Fibroblast of lung (primary cell): ENCODE results near the gene SNRK. TPM values are rescaled to one million over a fixed set of nuclear protein-coding genes. Genes with fewer than 3 reads are reported as not detected.

Source experiments
- DNase-seq, 2 donors: peaks; one replicate each; pipeline versions ENCODE4 v3.0.0 to v3.0.0-alpha.2; 2010; ENCODE audit warnings: low read depth in 2 of 2
- H2AFZ ChIP-seq: 2 replicates; pipeline ENCODE4 v1.5.1; 2012; ENCODE audit warnings: low read length, control low read depth, inconsistent platforms
- H3K27ac ChIP-seq: 2 replicates; pipeline ENCODE4 v1.5.1; 2011; ENCODE audit warnings: low read length, control low read depth; ENCODE audit not compliant: insufficient read depth
- H3K27me3 ChIP-seq: 2 replicates; pipeline ENCODE4 v1.5.1; 2011; ENCODE audit warnings: mild to moderate bottlenecking, low read length; ENCODE audit not compliant: control insufficient read depth, insufficient read depth
- H3K36me3 ChIP-seq: 2 replicates; pipeline ENCODE4 v1.5.1; 2011; ENCODE audit warnings: low read length; ENCODE audit not compliant: control insufficient read depth, insufficient read depth
- H3K4me1 ChIP-seq: 2 replicates; pipeline ENCODE4 v1.5.1; 2011; ENCODE audit warnings: low read length; ENCODE audit not compliant: control insufficient read depth, insufficient read depth; ENCODE audit errors: extremely low read depth
- H3K4me2 ChIP-seq: 2 replicates; pipeline ENCODE4 v1.5.1; 2011; ENCODE audit warnings: low read length, control low read depth; ENCODE audit not compliant: insufficient read depth; ENCODE audit errors: extremely low read depth
- H3K4me3 ChIP-seq, 4 experiments: fragments of 200-600 bp in 1 of 4; sonication (generic) in 1 of 4; replicated peaks in 1 of 4; 2 replicates each; pipeline ENCODE4 v1.5.1; 2011 to 2016; ENCODE audit warnings: low read length in 4 of 4, low read depth in 3 of 4, mild to moderate bottlenecking in 3 of 4, control low read depth in 2 of 4, inconsistent platforms in 1 of 4, mixed read lengths in 1 of 4; ENCODE audit not compliant: insufficient read depth in 1 of 4; ENCODE audit errors: control extremely low read depth in 1 of 4
- H3K79me2 ChIP-seq: 2 replicates; pipeline ENCODE4 v1.5.1; 2012; ENCODE audit warnings: mild to moderate bottlenecking, low read length, inconsistent platforms; ENCODE audit not compliant: control insufficient read depth, insufficient read depth
- H3K9ac ChIP-seq: 2 replicates; pipeline ENCODE4 v1.5.1; 2011; ENCODE audit warnings: mild to moderate bottlenecking, low read length, control low read depth; ENCODE audit not compliant: insufficient read depth
- H3K9me3 ChIP-seq: 2 replicates; pipeline ENCODE4 v1.5.1; 2012; ENCODE audit warnings: low read depth, low read length; ENCODE audit not compliant: control insufficient read depth, insufficient read depth
- H4K20me1 ChIP-seq: 2 replicates; pipeline ENCODE4 v1.5.1; 2011; ENCODE audit warnings: low read length; ENCODE audit not compliant: control insufficient read depth, insufficient read depth; ENCODE audit errors: extremely low read depth
- EZH2 ChIP-seq: IDR thresholded peaks from 2 replicates; pipeline ENCODE4 v1.5.1; 2012; ENCODE audit warnings: low read length, control low read depth, mild to moderate bottlenecking; ENCODE audit errors: missing control alignments
- polyA plus RNA-seq, 2 donors: library from polyadenylated mRNA; depleted of rRNA in 1 of 2; stranded (reverse) in 1 of 2; unstranded in 1 of 2; fragments of >200 nt; gene quantifications; 2 replicates each; pipeline ENCODE4 v1.2.1, GENCODE V29; 2011 to 2012; ENCODE audit warnings: missing spikeins in 1 of 2
- total RNA-seq: library from RNA; depleted of rRNA; stranded (reverse); fragments of >200 nt; gene quantifications from 2 replicates; pipeline ENCODE4 v1.2.1, GENCODE V29; 2014
- TF ChIP-seq, protein P1 (sequence below), 2 donors: IDR thresholded peaks in 1 of 2; conservative IDR thresholded peaks in 1 of 2; 1 replicate in 1 of 2; 2 replicates in 1 of 2; pipeline ENCODE4 v1.5.1; 2011 to 2012; ENCODE audit warnings: low read length in 2 of 2, control low read depth in 1 of 2, inconsistent platforms in 1 of 2, low read depth in 1 of 2, mild to moderate bottlenecking in 1 of 2

Gene SNRK
- total and polyA plus RNA-seq, 2 donors (not counting 1 experiment from before 2014, with no cell fraction given): 11.9 to 22.6 TPM

DNA sequence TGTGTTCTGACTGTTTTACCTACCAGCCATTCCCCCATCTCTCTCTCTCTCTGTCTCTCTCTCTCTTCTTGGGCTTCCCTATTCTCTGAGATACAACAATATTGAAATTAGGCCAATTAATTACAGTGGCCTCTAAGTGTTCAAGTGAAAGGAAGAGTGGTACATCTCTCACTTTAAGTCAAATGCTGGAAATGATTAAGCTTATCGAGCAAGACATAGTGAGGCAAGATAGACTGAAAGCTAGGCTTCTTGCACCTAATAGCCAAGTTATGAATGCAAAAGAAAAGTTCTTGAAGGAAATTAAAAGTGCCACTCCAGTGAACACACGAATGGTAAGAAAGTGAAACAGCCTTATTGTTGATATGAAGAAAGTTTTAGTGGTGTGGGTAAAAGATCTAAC is 21.3 kb downstream of the SNRK start:
- H3K4me1 ChIP-seq: peaks cover 2% of the 10 kb centered on the region
- DNase-seq: no peak
- H3K27me3 ChIP-seq: no peaks in the 10 kb centered on the region
- H3K4me3 ChIP-seq: no peak overlapping the region
- H3K27ac ChIP-seq: no peak overlapping the region
- no peaks in the 10 kb centered on the region for H3K79me2 ChIP-seq
- peaks cover 2% of the 10 kb centered on the region for H3K36me3 ChIP-seq
- H3K9ac ChIP-seq: no peak overlapping the region
- TF ChIP-seq EZH2: no peak
- TF ChIP-seq, protein P1, sequence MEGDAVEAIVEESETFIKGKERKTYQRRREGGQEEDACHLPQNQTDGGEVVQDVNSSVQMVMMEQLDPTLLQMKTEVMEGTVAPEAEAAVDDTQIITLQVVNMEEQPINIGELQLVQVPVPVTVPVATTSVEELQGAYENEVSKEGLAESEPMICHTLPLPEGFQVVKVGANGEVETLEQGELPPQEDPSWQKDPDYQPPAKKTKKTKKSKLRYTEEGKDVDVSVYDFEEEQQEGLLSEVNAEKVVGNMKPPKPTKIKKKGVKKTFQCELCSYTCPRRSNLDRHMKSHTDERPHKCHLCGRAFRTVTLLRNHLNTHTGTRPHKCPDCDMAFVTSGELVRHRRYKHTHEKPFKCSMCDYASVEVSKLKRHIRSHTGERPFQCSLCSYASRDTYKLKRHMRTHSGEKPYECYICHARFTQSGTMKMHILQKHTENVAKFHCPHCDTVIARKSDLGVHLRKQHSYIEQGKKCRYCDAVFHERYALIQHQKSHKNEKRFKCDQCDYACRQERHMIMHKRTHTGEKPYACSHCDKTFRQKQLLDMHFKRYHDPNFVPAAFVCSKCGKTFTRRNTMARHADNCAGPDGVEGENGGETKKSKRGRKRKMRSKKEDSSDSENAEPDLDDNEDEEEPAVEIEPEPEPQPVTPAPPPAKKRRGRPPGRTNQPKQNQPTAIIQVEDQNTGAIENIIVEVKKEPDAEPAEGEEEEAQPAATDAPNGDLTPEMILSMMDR (conservative IDR thresholded peaks at IDR 0.05 in 1 of 2, IDR thresholded peaks at IDR 0.05 in 1 of 2; ENCODE audit: low read depth in 1 of 2, low read length in 2 of 2): no peak
- no peak overlapping the region for H2AFZ ChIP-seq
- no peaks in the 10 kb centered on the region for H3K9me3 ChIP-seq
- H4K20me1 ChIP-seq: no peaks in the 10 kb centered on the region
- H3K4me2 ChIP-seq: no peak overlapping the region

DNA sequence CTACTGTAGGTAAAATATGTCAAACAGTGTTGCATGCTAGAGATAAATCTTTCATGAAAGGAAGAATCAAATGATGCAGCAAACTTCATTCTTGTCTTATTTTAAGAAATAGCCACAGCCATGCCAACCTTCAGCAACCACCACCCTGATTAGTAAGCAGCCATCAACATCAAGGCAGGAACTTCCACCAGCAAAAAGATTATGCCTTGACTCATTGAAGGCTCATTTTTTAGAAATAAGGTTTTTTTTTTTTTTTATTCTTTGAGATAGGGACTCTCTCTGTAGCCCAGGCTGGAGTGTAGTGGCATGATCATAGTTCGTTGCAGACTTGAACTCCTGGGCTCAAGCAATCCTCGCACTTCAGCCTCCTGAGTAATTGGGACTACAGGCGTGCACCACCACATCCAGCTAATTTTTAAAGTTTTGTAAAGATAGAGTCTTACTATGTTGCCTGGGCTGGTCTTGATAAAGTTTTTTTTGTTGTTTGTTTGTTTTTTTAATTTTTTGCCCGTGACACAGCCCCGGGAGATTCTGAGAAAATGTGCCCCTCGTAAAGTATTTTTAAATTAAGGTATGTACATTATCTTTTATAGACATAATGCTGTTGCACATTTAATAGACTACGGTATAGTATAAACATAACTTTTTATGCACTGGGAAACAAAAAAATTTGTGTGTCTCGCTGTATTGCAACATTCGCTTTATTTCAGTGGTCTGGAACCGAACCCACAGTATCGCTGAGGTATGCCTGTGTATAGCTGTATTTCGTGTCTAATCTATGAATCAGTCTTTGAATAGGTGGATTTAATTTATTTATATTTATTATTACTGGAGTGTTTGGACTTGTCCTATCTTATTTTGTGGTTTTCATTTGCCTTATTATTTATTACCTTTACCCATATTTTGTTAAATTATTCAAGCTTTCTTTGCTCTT is 23.3 kb downstream of the SNRK start:
- TF ChIP-seq, protein P1 (conservative IDR thresholded peaks at IDR 0.05 in 1 of 2, IDR thresholded peaks at IDR 0.05 in 1 of 2; ENCODE audit: low read depth in 1 of 2, low read length in 2 of 2): no peak
- no peak for TF ChIP-seq EZH2
- Histone ChIP-seq H3K4me2 (no peak overlapping the region), H2AFZ (no peak overlapping the region), H3K27me3 (no peaks in the 10 kb centered on the region), H3K4me3 (no peak overlapping the region), H3K4me1 (peaks cover 2% of the 10 kb centered on the region), H3K9me3 (no peaks in the 10 kb centered on the region), H4K20me1 (no peaks in the 10 kb centered on the region), H3K36me3 (no peaks in the 10 kb centered on the region), H3K9ac (no peak overlapping the region), H3K79me2 (no peaks in the 10 kb centered on the region), H3K27ac (no peak overlapping the region)
- peak in 1 of 2 donors; percentile 67 for DNase-seq

DNA sequence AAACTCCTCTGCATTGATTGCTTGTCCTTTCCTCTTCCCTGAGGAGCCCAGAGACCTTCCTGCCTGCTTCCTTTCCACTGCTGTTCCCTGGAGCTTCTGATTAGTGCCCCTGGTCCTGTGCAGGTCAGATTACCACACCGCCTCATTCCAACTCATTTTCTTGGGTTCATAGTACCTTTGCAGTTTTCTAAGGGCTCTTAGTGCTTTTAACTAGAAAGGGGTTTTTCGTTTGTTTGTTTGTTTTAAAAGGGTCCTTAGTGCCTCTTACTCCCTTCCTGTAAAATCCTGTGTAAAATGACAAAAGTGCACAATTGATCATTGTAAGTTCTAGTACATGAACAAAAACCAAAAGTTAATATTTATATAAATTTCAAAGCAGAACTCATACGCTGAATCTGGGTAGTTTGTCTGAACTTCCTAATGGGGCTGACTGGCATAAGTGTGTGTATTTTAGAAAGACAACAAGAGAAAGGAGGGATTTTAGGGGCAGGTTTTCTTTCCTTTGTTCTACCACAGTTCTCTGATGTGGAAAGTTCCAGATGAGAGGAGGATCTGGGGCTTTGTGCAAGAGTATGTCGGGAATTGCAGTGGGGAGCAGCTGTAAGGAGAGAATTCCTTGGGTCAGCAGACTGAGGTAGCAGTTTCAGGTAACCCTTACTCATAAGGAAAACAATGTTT is 30.6 kb downstream of the SNRK start:
- Histone ChIP-seq H2AFZ (no peak overlapping the region), H4K20me1 (no peaks in the 10 kb centered on the region), H3K27ac (no peak overlapping the region), H3K4me1 (peaks cover 11% of the 10 kb centered on the region), H3K4me2 (no peak overlapping the region), H3K36me3 (no peaks in the 10 kb centered on the region), H3K4me3 (no peak overlapping the region), H3K79me2 (no peaks in the 10 kb centered on the region), H3K9ac (no peak overlapping the region), H3K27me3 (no peaks in the 10 kb centered on the region), H3K9me3 (no peaks in the 10 kb centered on the region)
- TF ChIP-seq, protein P1 (conservative IDR thresholded peaks at IDR 0.05 in 1 of 2, IDR thresholded peaks at IDR 0.05 in 1 of 2; ENCODE audit: low read depth in 1 of 2, low read length in 2 of 2): no peak
- TF ChIP-seq EZH2: no peak
- peak in 1 of 2 donors; percentile 39 for DNase-seq
